SK-N-SH (cell line): ENCODE data around the gene VAMP2. TPM values are rescaled to one million over a fixed set of nuclear protein-coding genes. Genes with fewer than 3 reads are reported as not detected.

Experiments
- CTCF ChIA-PET: fragments of 300-600, 350-600 bp; formaldehyde crosslinking; extraction: SDS; loops from one replicate; lab custom pipeline; 2021; lab: Yijun Ruan, JAX
- POLR2A ChIA-PET: fragments of 350-600 bp; sonication (Branson Sonifier 250); formaldehyde crosslinking; extraction: SDS; loops from one replicate; lab custom pipeline; 2020; ENCODE audit warnings: antibody characterized with exemption, inconsistent platforms; lab: Yijun Ruan, JAX
- DNase-seq: peaks from one replicate; pipeline ENCODE4 v3.0.0; 2012
- H2AFZ ChIP-seq: fragments of 200-600 bp; sonication (generic); 2 replicates; pipeline ENCODE4 v1.8.1; 2016; ENCODE audit warnings: antibody characterized with exemption, mild to moderate bottlenecking, low read depth
- H3F3A ChIP-seq: fragments of 200-600 bp; sonication (generic); replicated peaks from 2 replicates; pipeline ENCODE3; 2016; ENCODE audit warnings: antibody characterized with exemption, mild to moderate bottlenecking; ENCODE audit not compliant: insufficient read depth
- H3K27ac ChIP-seq, 2 experiments: fragments of 200-500 bp in 1 of 2; fragments of 200-600 bp in 1 of 2; sonication (Bioruptor generic) in 1 of 2; sonication (generic), shearing (Covaris generic) in 1 of 2; 2 replicates each; pipeline versions ENCODE4 v1.5.1 to v1.6.1; 2014 to 2016; ENCODE audit warnings: low read depth in 2 of 2, inconsistent platforms in 1 of 2, low read length in 1 of 2, mild to moderate bottlenecking in 1 of 2, mixed read lengths in 1 of 2
- H3K27me3 ChIP-seq: fragments of 200-600 bp; sonication (generic), shearing (Covaris generic); 2 replicates; pipeline ENCODE4 v1.6.1; 2016; ENCODE audit warnings: mixed run types; ENCODE audit not compliant: insufficient read depth
- H3K36me3 ChIP-seq, 2 experiments: fragments of 200-500 bp in 1 of 2; fragments of 200-600 bp in 1 of 2; sonication (Bioruptor generic) in 1 of 2; sonication (generic) in 1 of 2; replicated peaks in 1 of 2; 2 replicates each; pipeline versions ENCODE3 to v1.5.1; 2014 to 2016; ENCODE audit warnings: low read length in 1 of 2, mild to moderate bottlenecking in 1 of 2; ENCODE audit not compliant: insufficient read depth in 2 of 2, control insufficient read depth in 1 of 2
- H3K4me1 ChIP-seq, 2 experiments: fragments of 200-500 bp in 1 of 2; fragments of 200-600 bp in 1 of 2; sonication (Bioruptor generic) in 1 of 2; sonication (generic), shearing (Covaris generic) in 1 of 2; 2 replicates each; pipeline versions ENCODE4 v1.5.1 to v1.6.1; 2014 to 2016; ENCODE audit warnings: low read depth in 1 of 2, low read length in 1 of 2, mixed run types in 1 of 2; ENCODE audit not compliant: insufficient read depth in 2 of 2, control insufficient read depth in 1 of 2
- H3K4me2 ChIP-seq: fragments of 200-600 bp; sonication (generic), shearing (Covaris generic); 2 replicates; pipeline ENCODE4 v1.6.1; 2017; ENCODE audit warnings: mixed run types
- H3K4me3 ChIP-seq, 2 experiments: fragments of 200-500 bp in 1 of 2; fragments of 200-600 bp in 1 of 2; sonication (Bioruptor generic) in 1 of 2; sonication (generic), shearing (Covaris generic) in 1 of 2; 2 replicates each; pipeline versions ENCODE4 v1.5.1 to v1.8.1; 2014 to 2016; ENCODE audit warnings: low read depth in 2 of 2, inconsistent platforms in 1 of 2, low read length in 1 of 2, mild to moderate bottlenecking in 1 of 2, mixed read lengths in 1 of 2, moderate library complexity in 1 of 2
- H3K79me2 ChIP-seq: fragments of 200-600 bp; sonication (generic); 2 replicates; pipeline ENCODE4 v1.8.1; 2017; ENCODE audit warnings: mild to moderate bottlenecking; ENCODE audit not compliant: insufficient read depth
- H3K9ac ChIP-seq: fragments of 200-600 bp; sonication (generic); 2 replicates; pipeline ENCODE4 v1.6.1; 2017; ENCODE audit warnings: mixed run types
- H3K9me2 ChIP-seq: fragments of 200-600 bp; sonication (generic); 2 replicates; pipeline ENCODE4 v1.6.1; 2017; ENCODE audit warnings: mixed run types
- H3K9me3 ChIP-seq: fragments of 200-600 bp; sonication (generic); 2 replicates; pipeline ENCODE4 v1.6.1; 2017; ENCODE audit warnings: mixed run types, mild to moderate bottlenecking, moderate library complexity
- H4K20me1 ChIP-seq: fragments of 200-600 bp; sonication (generic); 2 replicates; pipeline ENCODE4 v1.6.1; 2017; ENCODE audit warnings: mild to moderate bottlenecking, mixed run types; ENCODE audit not compliant: insufficient read depth
- EP300 ChIP-seq, 2 experiments: IDR thresholded peaks; 2 replicates each; pipeline versions ENCODE4 v1.4.0 to v1.6.1; 2012; ENCODE audit warnings: borderline replicate concordance in 1 of 2, low read depth in 1 of 2, low read length in 1 of 2
- FOXJ3 ChIP-seq: sonication (generic); formaldehyde crosslinking; IDR thresholded peaks from 2 replicates; pipeline ENCODE4 v1.5.1; 2020; ENCODE audit warnings: mild to moderate bottlenecking, missing genetic modification reagents
- MAX ChIP-seq: IDR thresholded peaks from 2 replicates; pipeline ENCODE4 v1.4.0; 2012; ENCODE audit warnings: low read depth
- NRF1 ChIP-seq: IDR thresholded peaks from 2 replicates; pipeline ENCODE4 v1.6.1; 2012; ENCODE audit warnings: low read depth, mild to moderate bottlenecking, low read length
- REST ChIP-seq: IDR thresholded peaks from 2 replicates; pipeline ENCODE4 v1.6.1; 2012; ENCODE audit warnings: mild to moderate bottlenecking, low read depth, low read length, moderate library complexity
- USF2 ChIP-seq: fragments of 150-350 bp; IDR thresholded peaks from 2 replicates; pipeline ENCODE4 v1.6.1; 2017; ENCODE audit warnings: antibody characterized with exemption, low read length, low read depth, borderline replicate concordance
- WGBS: methylation state at CpG from one replicate; pipeline ENCODE4 v1.1.6; 2017; ENCODE audit warnings: low lambda C conversion rate; 5-methylcytosine and 5-hydroxymethylcytosine counted together
- polyA plus RNA-seq, 3 experiments: library from polyadenylated mRNA; depleted of rRNA; stranded (reverse); fragments of >200 nt; gene quantifications; 2 replicates each; pipeline ENCODE4 v1.2.3, GENCODE V29; 2012

VAMP2 gene
- polyA plus RNA-seq, 1 of the 3 experiments (the other 2 are of a cell fraction) = 42.0 TPM

GRCh38 chr17:8126491-8127066, 36.2 kb downstream of the VAMP2 start:
- CTCF ChIA-PET = interaction anchor here (0.6 to 4.9 kb wide), 12 partner anchors 7 to 110 kb away, joined by 3 to 50 read pairs (median 4); partner anchors contain the start of gene PER1
- Histone ChIP-seq H3K9ac (peak overlapping the region; percentile 62; the same call in 1 of the 2 replicates), H3K9me2 (no peaks in the 10 kb centered on the region), H3K4me2 (peak overlapping the region; percentile 97), H3K27me3 (no peaks in the 10 kb centered on the region; the same call in 1 of the 2 replicates), H3K4me1 (peaks cover 0 to 25% of the 10 kb centered on the region in 2 experiments; a peak in 1 of 4 replicates), H3F3A (peaks cover 22% of the 10 kb centered on the region), H3K27ac (peak overlapping the region; percentile 60 to 69), H4K20me1 (no peaks in the 10 kb centered on the region; the same call in 1 of the 2 replicates), H2AFZ (peak overlapping the region; percentile 97), H3K4me3 (peak overlapping the region; percentile 53 to 81)
- POLR2A ChIA-PET = interaction anchor here (1.3 to 2.0 kb wide), 3 partner anchors 14 to 47 kb away, joined by 5 to 6 read pairs (median 5); no protein-coding TSS in a partner anchor
- WGBS = under 1% methylated on average over 21 of the region's 45 CpGs
- peak; percentile 46 for TF ChIP-seq NRF1
- TF ChIP-seq MAX = 0 out of 2 replicates have a peak, but pooled peaks have one; percentile 11
- TF ChIP-seq REST = peak; percentile 48; the same call in 1 of the 2 replicates
- TF ChIP-seq EP300 (IDR thresholded peaks at IDR 0.05; ENCODE audit: borderline replicate concordance in 1 of 2, low read depth in 1 of 2, low read length in 1 of 2) = no peak
- TF ChIP-seq, all 33 proteins: peak for 3
- H3K79me2 ChIP-seq = no peaks in the 10 kb centered on the region
- DNase-seq = peak; percentile 84
- H3K9me3 ChIP-seq = no peaks in the 10 kb centered on the region
- no peaks in the 10 kb centered on the region for H3K36me3 ChIP-seq

GRCh38 chr17:8125947-8126490, 36.7 kb downstream of the VAMP2 start:
- H3K4me1 ChIP-seq = peaks cover 0 to 27% of the 10 kb centered on the region in 2 experiments; a peak in 1 of 4 replicates
- 1% methylated on average over 35 of the region's 35 CpGs for WGBS
- peak overlapping the region; percentile 62 for H3K9ac ChIP-seq
- H3K9me2 ChIP-seq = no peaks in the 10 kb centered on the region
- H2AFZ ChIP-seq = peak overlapping the region; percentile 97
- H3F3A ChIP-seq = peaks cover 24% of the 10 kb centered on the region
- H3K4me2 ChIP-seq = peak overlapping the region; percentile 97
- DNase-seq = peak; percentile 82
- peaks cover under 1% of the 10 kb centered on the region; the same call in 1 of the 2 replicates for H4K20me1 ChIP-seq
- no peaks in the 10 kb centered on the region for H3K9me3 ChIP-seq
- peak overlapping the region; percentile 17 to 54; a peak in 2 of 4 replicates for H3K27ac ChIP-seq
- POLR2A ChIA-PET = interaction anchor here (1.3 to 2.0 kb wide), 3 partner anchors 15 to 47 kb away, joined by 5 to 6 read pairs (median 5); no protein-coding TSS in a partner anchor
- TF ChIP-seq FOXJ3 (CRISPR knock-in tag) = no peak
- no peak for TF ChIP-seq USF2
- H3K27me3 ChIP-seq = no peaks in the 10 kb centered on the region; the same call in 1 of the 2 replicates
- no peaks in the 10 kb centered on the region for H3K79me2 ChIP-seq
- peak overlapping the region; percentile 53 to 81 for H3K4me3 ChIP-seq
- H3K36me3 ChIP-seq = no peaks in the 10 kb centered on the region
- CTCF ChIA-PET = interaction anchor here (0.7 to 4.9 kb wide), 8 partner anchors 12 to 110 kb away, joined by 3 to 50 read pairs (median 5); partner anchors contain the start of gene PER1
